LNCAP (cell line): Measurements from ENCODE around the gene PLD1.

ENCODE experiments used
- CTCF ChIP-seq: fragments of 450-650 bp; IDR thresholded peaks from 2 replicates; pipeline ENCODE4 v1.5.1; 2017; ENCODE audit warnings: mild to moderate bottlenecking

Gene PLD1

GRCh38 chr3:171747223-171747920 is 62.9 kb downstream of the PLD1 start:
- TF ChIP-seq CTCF = no peak

GRCh38 chr3:171745577-171746319 is 64.5 kb downstream of the PLD1 start:
- no peak for TF ChIP-seq CTCF

- no peak for TF ChIP-seq CTCF
These were observed 66.0 kb downstream of the PLD1 start for GRCh38 chr3:171744158-171744741.

GRCh38 chr3:171743327-171744157 is 66.7 kb downstream of the PLD1 start:
- no peak for TF ChIP-seq CTCF

GRCh38 chr3:171741377-171741776 is 68.9 kb downstream of the PLD1 start:
- TF ChIP-seq CTCF = no peak

GRCh38 chr3:171736556-171736955 is 73.7 kb downstream of the PLD1 start:
- TF ChIP-seq CTCF = no peak

GRCh38 chr3:171733561-171733960 is 76.7 kb downstream of the PLD1 start:
- no peak for TF ChIP-seq CTCF
